Left colon (tissue), 2 donors: Measurements from ENCODE around the gene FRMD3. TPM values are rescaled to one million over a fixed set of nuclear protein-coding genes. Genes with fewer than 3 reads are reported as not detected.

Source experiments
- ATAC-seq: fragments of 200-7000 bp; cut with Tn5 transposase; one replicate; pipeline ENCODE4 v1.9.1; 2020; ENCODE audit warnings: mild to moderate bottlenecking, moderate library complexity
- DNase-seq, 2 donors: peaks; one replicate each; pipeline ENCODE4 v3.0.0-alpha.2; 2020
- intact Hi-C, 2 donors: fragments of 100-400 bp; cut with DNase I in 1 of 2; cut with micrococcal nuclease in 1 of 2; formaldehyde crosslinking; loops; one replicate each; pipeline versions ENCODE4 v1.11.2 to v1.14.0; 2022; cut with DNase I, micrococcal nuclease
- total RNA-seq, 2 donors: library from RNA; stranded (reverse); fragmentation: NEBNext Ultra II Directional; extraction: Animal tissue kit (Norgen Biotek cat#: 25700); gene quantifications; one replicate each; pipeline ENCODE4 v1.2.1, GENCODE V29; 2021
- donor health status: DM: no; HTN: no; CAD: no.
- donor health status: DM: yes; HTN: yes; CAD: no.

Gene FRMD3
- total RNA-seq, 2 donors from 2014 or later, result 23.8 to 32.4 TPM

DNA sequence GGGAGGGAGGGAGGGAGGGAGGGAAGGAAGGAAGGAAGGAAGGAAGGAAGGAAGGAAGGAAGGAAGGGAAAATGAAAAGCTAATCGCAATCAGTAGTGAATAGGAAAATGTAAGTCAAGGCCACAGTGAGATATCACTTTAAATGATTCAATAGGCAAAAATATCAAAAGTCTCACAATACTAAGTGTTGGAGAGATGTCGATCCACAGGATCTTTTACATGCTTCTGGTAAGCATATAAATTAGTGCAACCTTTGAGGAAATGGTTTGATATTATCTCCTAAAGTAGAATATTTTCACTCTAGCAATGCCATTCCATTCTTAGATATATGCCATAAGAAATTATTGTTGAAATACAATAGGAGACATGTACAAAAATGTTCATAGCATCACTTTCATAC lies 58.4 kb downstream of the FRMD3 start:
- DNase-seq (no peak), ATAC-seq (no peak)
- intact Hi-C loops, result no loop called here

DNA sequence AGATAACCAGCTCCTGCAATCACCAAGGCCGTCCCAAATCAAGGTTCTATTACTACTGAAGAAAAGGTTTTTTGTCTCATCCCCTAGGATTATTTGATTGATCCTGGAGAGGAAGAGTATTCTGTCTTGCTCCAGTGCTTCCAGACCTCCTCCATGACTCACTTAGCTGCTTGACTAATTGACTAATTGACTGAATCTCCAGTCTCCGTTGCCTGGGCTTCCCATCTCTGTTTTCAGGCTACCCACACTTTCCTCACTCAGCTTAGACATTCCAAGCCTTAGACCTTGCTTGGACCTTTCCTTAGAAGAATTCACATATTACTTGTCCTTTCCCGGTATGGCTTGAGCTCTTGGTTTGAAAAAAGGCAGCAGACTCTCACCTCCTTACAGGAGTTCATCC lies 60.6 kb downstream of the FRMD3 start:
- intact Hi-C loops, result no loop called here

DNA sequence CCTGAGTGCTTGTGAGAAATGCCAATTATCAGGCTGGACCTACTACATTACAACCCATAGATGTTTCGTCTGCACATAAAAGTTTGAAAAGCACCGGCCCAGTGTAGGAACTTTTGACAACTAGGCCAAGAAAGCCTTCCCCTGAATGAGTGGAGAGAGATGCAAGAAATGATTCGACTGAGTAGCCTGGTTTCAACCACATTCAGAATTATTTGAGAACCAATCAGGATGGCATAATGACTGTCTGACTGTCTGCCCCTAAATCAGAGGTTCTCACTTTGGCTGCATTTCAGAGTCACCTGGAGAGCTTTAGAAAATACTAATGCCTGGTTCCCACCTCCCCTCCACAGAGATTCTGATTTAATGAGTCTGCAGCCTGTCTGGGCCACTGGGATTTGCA lies 61.1 kb downstream of the FRMD3 start:
- intact Hi-C loops, result no loop called here
- ATAC-seq (no peak), DNase-seq (no peak)

More for the DNA sequence above, 60.6 kb downstream of the FRMD3 start:
- no peak for ATAC-seq
- DNase-seq, result no peak

DNA sequence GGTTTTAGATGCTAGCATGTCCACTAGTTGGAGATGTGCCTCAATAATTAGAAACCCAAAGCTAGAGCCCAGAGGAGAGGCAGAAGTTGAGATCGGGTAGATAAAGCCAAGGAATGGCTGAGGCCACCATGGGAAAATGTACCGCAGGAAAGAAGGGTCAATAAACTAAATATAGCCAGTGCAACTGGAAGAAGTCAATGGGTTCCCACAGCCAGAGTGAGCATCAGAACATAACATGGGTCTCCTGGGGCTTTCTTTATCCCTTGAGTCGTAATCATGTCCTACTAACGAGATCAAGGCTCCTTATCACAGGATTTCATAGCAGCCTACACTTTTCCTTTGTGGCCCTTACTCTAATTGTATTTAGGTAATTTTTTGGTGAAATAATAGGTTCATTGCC lies 61.7 kb downstream of the FRMD3 start:
- ATAC-seq (no peak), DNase-seq (no peak)
- intact Hi-C loops, result no loop called here

DNA sequence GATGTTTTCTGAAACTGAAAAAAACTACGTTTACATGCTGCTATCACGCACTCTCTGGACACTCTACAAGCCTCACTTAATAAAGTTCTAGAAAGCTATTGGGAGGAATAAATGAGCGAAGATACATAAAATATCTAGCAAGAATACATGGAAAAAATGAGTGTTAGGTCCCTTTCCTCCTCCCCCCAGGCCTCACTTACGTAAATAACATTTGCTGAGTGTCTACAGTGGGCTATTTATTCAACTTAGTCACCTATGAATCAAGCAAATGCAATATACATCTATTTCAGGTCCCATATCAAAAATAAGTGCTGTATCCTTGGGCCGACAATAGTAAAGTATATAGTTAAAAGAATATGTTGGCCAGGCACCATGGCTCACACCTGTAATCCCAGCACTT lies 62.5 kb downstream of the FRMD3 start:
- ATAC-seq (no peak), DNase-seq (no peak)
- intact Hi-C loops, result no loop called here

DNA sequence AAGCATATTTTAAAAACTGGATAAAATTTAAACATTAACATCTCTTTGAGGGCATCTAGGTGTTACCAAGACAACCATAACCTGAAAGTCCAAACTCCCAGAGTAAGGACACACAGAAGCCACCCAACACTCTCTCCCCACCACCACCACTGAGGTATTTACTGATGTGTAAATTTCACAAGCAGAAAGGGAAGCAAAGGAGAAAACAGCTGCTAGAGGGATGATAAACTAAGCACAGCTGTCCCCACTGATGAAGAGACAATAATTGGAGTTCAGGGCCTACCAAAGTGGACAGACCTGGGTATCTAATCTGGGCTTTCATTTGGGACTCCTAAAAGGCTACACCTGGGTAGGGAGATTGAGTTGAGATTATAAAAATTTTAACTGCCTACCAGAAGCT lies 63.6 kb downstream of the FRMD3 start:
- intact Hi-C loops, result no loop called here
- ATAC-seq (no peak), DNase-seq (no peak)

DNA sequence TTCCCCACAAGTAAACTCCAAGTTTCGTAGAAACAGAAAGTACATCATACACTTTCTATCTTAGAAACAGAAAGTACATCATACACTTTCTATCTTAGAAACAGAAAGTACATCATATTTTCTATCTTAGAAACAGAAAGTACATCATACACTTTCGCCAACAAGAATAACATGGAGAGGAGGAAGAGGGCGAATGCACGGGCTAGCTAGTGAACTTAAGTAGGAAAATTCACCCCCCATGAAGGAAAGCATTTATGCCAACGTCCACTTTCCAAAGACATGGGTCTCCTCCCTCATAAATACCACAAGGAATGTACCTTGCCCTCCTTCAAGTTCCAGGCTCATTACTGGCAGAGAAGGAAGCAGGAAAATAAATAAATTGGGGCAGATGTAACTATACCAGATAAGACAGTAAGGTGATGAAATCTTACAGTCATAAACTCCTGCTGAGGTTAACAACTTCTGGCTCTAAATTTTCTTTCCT lies 64.7 kb downstream of the FRMD3 start:
- peak; percentile 80 for ATAC-seq
- no peak for DNase-seq
- intact Hi-C loops, result no loop called here

DNA sequence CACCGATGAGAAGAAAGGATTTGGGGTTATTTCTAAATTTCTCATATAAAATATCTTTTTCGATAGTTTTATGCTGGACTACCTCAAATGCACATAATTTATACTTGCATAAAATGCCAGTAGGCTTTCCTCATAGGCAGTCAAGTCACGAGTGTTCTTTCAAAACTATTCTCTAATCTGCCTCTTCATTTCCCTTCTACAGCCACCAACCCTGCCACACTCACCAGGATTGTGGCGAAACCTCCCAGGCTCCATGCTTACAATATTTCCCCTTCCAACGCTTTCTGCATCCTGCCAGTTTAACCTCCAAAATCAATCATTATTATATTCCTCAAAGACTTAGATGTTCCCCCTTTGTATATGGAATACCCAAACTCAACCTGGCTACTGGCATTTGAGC lies 65.4 kb downstream of the FRMD3 start:
- ATAC-seq (no peak), DNase-seq (no peak)
- intact Hi-C loops, result no loop called here

DNA sequence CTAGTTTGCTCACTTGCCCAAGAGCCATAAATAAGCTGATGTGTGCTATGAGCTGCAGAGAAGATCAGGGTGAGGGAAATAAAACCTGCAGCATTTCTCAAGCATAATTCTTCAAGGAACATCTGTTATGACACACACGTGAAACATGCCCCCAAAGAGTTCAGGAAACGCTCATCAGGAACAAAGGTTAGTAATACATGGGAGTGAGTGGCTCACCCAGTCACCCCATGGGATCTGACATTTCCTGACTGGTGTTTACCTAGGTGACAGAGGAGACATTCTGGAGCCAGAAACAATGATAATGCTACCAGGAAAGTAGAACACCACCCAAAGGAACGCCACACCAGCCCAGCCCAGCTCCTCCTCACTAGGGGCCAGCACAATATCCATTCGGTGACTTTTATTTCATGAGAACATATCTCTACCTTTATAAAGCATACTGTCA lies 66.0 kb downstream of the FRMD3 start:
- ATAC-seq (peak; percentile 87), DNase-seq (peak; percentile 47 to 66)
- intact Hi-C loops, result no loop called here

DNA sequence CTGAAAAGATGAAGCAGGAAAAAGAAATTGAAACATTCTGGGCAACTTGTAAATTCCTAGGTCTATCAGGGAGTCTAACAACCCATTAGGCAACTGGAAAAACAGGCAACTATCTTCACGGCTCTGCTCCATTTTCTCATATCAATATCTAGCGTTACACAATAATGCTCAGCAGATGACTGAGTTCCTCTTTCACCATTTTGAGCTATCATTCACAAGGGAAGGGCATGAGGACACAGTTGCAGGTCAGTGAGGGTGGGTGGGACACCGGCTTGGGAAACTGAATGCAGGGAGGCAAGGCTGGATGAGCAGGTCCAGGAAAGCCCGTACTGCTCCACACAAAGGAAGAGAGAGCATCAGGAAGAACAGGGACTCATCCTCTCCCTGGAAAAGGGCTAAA lies 67.0 kb downstream of the FRMD3 start:
- ATAC-seq (no peak), DNase-seq (no peak)
- intact Hi-C loops, result no loop called here

DNA sequence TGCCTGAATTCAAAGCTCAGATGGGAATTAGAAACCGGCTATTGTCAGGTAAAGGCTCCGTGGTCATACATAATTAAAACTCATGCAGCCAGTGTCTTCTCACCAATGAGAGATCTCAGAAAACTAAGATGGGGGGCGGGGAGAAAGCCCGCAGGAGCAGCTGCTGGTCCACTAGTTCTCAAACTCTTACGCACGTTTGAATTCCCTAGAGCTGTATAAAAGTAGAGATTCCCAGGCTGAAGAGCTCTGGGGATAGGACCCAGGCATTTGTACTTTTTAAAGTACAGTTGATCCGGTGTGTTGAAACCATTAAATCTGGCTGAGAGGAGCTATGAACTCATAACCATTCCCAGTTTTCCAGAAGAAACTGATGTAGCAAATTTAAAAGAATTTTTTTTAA lies 68.5 kb downstream of the FRMD3 start:
- intact Hi-C loops, result no loop called here
- DNase-seq (no peak), ATAC-seq (no peak)

DNA sequence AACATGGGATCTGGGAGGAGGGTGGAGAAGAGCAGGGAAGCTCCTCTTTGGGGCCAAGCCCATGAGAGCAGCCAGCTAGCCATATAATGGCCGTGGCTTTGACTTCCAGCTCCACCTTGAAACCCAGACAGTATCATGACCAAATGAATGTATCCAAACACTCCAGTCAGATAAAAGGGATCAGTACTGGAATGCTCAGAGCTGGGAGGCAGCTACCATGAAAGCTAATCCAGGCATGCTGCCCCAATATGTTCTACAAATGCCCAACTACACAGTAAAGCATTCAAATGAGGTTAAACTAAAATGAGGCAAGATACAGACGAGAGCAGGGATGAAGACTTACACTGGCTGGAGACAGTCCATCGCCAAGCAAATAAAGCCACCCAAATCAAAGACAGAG lies 69.4 kb downstream of the FRMD3 start:
- DNase-seq (no peak), ATAC-seq (no peak)
- intact Hi-C loops, result no loop called here

DNA sequence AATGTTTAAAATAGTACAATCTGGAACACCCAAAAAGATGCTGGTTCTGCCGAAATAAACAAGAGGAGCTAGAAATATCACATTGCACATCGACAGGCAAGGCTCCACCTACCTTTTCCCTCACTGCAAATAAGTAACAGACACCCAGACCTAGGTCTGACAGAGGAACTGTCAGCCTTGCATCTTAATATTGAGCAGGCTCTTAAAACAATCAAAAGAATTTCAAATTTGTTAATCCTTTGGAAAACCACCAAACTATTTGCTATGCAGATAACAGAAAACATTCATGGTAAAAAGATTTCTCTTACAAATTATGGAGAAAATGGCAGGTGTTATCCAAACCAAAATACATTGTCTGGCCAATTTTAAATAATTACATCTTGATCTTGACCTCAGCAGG lies 71.3 kb downstream of the FRMD3 start:
- intact Hi-C loops, result no loop called here
- ATAC-seq (no peak), DNase-seq (no peak)

DNA sequence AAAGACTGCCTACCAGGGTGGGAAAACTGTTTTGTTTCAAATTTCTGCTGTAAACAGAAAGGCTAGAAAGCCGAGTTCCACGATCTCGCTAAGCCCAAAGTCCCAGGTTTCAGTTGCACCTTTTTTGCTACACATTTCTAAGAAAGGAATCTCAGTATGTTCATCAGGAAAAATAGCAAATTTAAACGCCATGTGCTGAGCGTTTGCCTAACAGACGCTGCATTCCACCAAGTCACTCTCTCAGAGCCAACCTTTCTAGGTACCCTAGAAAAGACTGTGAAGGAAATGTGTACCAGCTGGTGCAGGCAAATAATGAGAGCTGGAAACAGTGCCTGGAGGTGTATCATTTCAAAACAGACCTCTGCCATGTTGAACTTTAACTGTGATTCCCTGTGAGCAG lies 71.8 kb downstream of the FRMD3 start:
- ATAC-seq (no peak), DNase-seq (no peak)
- intact Hi-C loops, result no loop called here

DNA sequence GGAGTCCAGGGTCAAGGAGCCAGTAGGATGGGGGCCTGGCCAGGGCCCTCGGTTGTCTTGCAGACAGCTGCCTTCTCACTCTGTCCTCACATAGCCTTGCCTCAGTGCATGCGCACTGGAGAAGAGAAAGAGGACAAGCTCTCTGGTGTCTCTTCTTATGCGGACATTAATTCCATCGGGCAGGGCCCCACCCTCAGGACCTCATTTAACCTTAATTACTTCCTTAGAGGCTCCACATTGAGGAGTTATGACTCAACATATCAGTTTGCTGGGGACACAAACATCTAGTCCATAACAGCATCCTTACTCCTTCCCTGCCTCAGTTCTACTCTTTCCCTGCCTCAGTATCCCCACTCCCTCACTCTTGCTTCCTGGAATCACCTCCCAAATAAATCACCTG lies 78.4 kb downstream of the FRMD3 start:
- ATAC-seq (peak; percentile 50), DNase-seq (no peak)
- intact Hi-C loops, result no loop called here

DNA sequence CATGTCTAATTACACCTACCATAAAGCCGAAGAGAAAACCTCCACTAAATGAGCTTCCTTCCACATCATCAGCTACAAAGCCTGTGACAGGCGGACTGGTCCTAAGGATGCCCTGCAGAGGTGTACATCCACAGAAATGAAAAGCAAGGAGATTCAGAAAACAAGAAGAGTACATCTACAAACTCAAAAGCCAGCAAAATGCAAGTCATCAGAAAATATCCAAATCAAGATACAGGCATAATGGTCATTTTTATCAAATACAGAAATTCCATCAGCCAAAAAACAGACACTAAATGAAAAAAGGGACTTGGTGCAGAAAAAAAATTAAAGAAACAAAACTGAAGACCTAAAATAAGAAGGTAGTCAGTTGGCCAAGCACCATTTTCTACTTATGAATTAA lies 79.7 kb downstream of the FRMD3 start:
- DNase-seq (no peak), ATAC-seq (no peak)
- intact Hi-C loops, result no loop called here

DNA sequence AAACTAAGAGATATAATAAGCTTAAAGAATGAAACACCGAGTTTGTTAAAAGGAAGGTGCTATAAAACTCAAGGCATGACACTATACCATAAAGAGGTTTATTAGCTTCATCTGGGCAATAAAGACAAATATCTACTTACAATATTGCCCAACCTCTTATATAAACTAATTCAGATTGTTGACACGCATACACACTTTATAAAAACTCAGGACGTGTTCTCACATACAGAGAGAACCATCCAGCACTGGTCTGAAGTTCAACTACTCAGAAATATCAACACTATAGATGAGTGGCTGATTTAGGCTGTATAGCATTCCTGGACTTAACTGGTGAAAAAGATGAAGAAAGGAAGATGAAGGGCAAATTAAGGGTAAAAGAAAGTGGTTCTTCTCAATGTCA lies 81.2 kb downstream of the FRMD3 start:
- DNase-seq, result no peak
- peak; percentile 93 for ATAC-seq
- intact Hi-C loops, result no loop called here

DNA sequence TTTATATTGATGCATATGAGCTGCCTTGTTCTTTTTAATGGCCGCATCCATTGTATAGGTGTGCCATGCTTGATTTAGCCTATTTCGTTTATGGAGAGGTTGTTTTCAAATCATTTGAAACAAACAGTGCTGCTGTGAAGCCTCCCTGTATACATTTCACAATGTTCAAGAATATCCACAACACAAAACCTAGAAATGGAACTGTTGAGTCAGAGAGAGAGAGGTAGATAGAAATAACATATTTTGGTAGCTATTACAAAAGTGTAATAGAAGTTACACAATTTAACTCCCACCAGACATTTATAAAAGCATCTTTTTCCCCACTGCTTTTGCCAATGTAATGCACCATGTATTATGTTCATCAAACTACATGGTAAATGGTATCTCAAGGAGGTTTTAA lies 82.0 kb downstream of the FRMD3 start:
- ATAC-seq, result no peak
- DNase-seq, result no peak
- intact Hi-C loops, result no loop called here

DNA sequence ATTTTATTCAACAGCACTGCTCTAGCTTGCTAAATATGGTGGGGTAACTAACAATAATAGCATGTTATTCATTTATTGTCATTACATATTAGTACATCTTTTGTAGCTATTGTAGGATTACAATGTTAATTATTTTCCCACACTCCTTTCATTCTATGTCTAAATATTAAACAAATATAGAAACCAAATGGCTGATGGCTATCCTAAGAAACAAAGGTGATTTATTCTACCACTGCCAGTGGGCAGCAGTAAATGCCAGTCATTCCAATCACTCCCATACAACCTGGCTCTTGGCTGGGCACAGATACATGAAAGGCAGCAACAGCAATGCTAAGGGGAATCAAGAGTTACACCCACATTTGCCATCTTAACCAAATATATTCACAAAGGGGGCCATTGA lies 84.1 kb downstream of the FRMD3 start:
- no peak for ATAC-seq
- DNase-seq, result no peak
- intact Hi-C loops, result no loop called here

DNA sequence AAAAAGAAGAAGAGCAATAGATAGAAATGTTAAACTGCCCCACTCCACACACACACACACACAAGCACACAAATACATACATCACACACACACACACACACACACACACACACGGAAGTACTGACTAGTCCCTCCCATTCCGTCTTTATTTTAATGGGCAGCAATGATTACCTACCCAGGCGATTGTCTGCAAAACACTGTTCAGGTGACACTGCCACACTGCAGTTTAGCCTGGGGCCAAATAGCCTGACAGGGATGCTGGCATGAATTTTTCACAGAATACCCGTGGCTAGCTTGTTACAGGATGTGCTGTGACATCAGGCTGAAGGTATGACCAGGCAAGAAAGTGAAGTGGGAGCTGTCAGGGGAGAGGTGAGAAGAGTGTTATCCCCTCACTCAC lies 86.9 kb downstream of the FRMD3 start:
- DNase-seq, result no peak
- intact Hi-C loops, result no loop called here
- ATAC-seq, result peak; percentile 80

DNA sequence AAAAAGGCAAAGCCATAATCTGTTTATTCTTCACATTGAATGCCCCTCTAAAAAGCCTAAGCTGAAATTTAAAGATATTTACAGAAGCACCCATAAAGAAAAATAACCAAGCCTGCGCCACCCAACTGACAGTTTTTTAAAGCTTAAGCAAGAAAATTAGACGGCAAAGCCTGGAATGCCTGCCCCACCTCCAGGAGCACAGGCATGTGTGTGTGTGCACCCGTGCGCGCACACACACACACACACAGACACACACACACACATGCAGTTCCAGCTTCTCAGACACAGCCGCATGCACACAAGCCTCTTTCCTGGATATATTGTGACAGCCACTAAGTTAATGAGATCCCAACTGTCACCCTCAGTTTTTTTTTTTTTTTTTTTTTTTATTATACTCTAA lies 88.2 kb downstream of the FRMD3 start:
- ATAC-seq (peak; percentile 21), DNase-seq (no peak)
- intact Hi-C loops, result no loop called here

DNA sequence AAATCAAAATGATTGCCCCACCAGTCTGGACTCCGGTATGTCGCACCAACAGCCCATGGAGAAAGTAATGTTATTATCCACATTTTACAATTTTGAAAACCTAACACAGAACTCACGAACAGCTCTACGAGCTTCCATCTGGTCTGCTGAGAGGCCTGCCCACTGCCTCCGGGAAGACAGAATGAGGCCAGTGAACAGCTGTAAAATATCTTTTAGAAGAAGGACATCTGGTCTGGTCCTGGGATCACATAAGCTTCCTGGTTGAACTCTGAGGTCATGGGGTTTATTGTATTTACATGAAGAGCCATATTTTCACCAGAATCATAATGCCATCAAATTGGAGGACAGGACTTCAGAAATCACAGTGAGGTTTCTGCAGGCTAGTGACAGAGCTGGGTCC lies 89.0 kb downstream of the FRMD3 start:
- ATAC-seq, result peak; percentile 80
- intact Hi-C loops, result no loop called here
- DNase-seq, result no peak
